K562 (cell line): ENCODE measurements around the gene BCL11A. TPM values are rescaled to one million over a fixed set of nuclear protein-coding genes. Genes with fewer than 3 reads are reported as not detected.

ENCODE experiments used
- ATAC-seq: fragments of 200-7000 bp; cut with Tn5 transposase; 3 replicates; pipeline ENCODE4 v1.9.1; 2020; ENCODE audit warnings: moderate library complexity
- BruUV-seq: library from RNA; stranded (reverse); fragments of 400-500 nt; replicated peaks from 2 replicates; lab custom pipeline; 2021; lab: Mats Ljungman, UMichigan
- CTCF ChIA-PET: fragments of 300-600 bp; formaldehyde crosslinking; extraction: SDS; loops from one replicate; lab custom pipeline; 2021; ENCODE audit warnings: low intra/inter-chr PET ratio; lab: Yijun Ruan, JAX
- POLR2A ChIA-PET: fragments of 300-600, 350-650 bp; sonication (Branson Sonifier 250); formaldehyde crosslinking; extraction: SDS; loops from one replicate; lab custom pipeline; 2021; ENCODE audit warnings: antibody characterized with exemption, inconsistent platforms; lab: Yijun Ruan, JAX
- DNase-seq, 4 experiments: peaks; one replicate each; pipeline versions ENCODE4 v3.0.0 to v3.0.0-alpha.2; 2011 to 2018; ENCODE audit warnings: low spot score in 3 of 4, mixed read lengths in 3 of 4; ENCODE audit errors: extremely low read depth in 1 of 4
- FAIRE-seq: peaks from 2 replicates; lab custom pipeline; 2011; peaks lifted over from hg19 to GRCh38; lab: Jason Lieb, UNC
- H2AFZ ChIP-seq: 2 replicates; pipeline ENCODE4 v1.6.0; 2011; ENCODE audit warnings: low read depth, low read length, control low read depth, inconsistent platforms
- H3K27ac ChIP-seq: fragments of 200-600 bp; 3 replicates; pipeline ENCODE4 v1.8.0; 2011; ENCODE audit warnings: low read depth, mild to moderate bottlenecking, control low read depth, inconsistent platforms, low read length, moderate library complexity, mixed read lengths; ENCODE audit errors: extremely low read depth
- H3K27me3 ChIP-seq, 2 experiments: fragments of 300-600 bp in 1 of 2; 2 replicates in 1 of 2; 3 replicates in 1 of 2; pipeline versions ENCODE4 v1.6.0 to v1.8.0; 2011; ENCODE audit warnings: inconsistent platforms in 2 of 2, low read length in 2 of 2, mild to moderate bottlenecking in 1 of 2, mixed read lengths in 1 of 2, moderate library complexity in 1 of 2; ENCODE audit not compliant: control insufficient read depth in 2 of 2, insufficient read depth in 2 of 2
- H3K36me3 ChIP-seq: fragments of 300-600 bp; 3 replicates; pipeline ENCODE4 v1.8.0; 2011; ENCODE audit warnings: mild to moderate bottlenecking, low read length, inconsistent platforms; ENCODE audit not compliant: control insufficient read depth, insufficient read depth
- H3K4me1 ChIP-seq, 2 experiments: fragments of 200-600 bp in 1 of 2; replicated peaks in 1 of 2; 2 replicates in 1 of 2; 3 replicates in 1 of 2; pipeline versions ENCODE4 v1.5.1 to v1.8.0; 2011; ENCODE audit warnings: inconsistent platforms in 2 of 2, low read length in 2 of 2, mild to moderate bottlenecking in 1 of 2, mixed read lengths in 1 of 2, moderate library complexity in 1 of 2; ENCODE audit not compliant: control insufficient read depth in 2 of 2, insufficient read depth in 2 of 2
- H3K4me2 ChIP-seq: 2 replicates; pipeline ENCODE4 v1.6.1; 2011; ENCODE audit warnings: low read length, control low read depth, inconsistent platforms, mixed read lengths; ENCODE audit not compliant: insufficient read depth
- H3K4me3 ChIP-seq: fragments of 200-600 bp; sonication (generic), shearing (Covaris generic); 2 replicates; pipeline ENCODE4 v1.5.1; 2016; ENCODE audit warnings: control low read depth, inconsistent platforms
- H3K79me2 ChIP-seq: fragments of 200-600 bp; 3 replicates; pipeline ENCODE4 v1.8.0; 2011; ENCODE audit warnings: low read length, inconsistent platforms; ENCODE audit not compliant: control insufficient read depth, insufficient read depth
- H3K9ac ChIP-seq, 2 experiments: 2 replicates each; pipeline versions ENCODE4 v1.6.0 to v1.6.1; 2011; ENCODE audit warnings: low read depth in 2 of 2, low read length in 2 of 2, control low read depth in 1 of 2, inconsistent platforms in 1 of 2, mild to moderate bottlenecking in 1 of 2, mixed read lengths in 1 of 2; ENCODE audit not compliant: insufficient read depth in 1 of 2
- H3K9me1 ChIP-seq: one replicate; pipeline ENCODE4 v1.6.0; 2011; ENCODE audit warnings: inconsistent platforms, mild to moderate bottlenecking, low read length, moderate library complexity; ENCODE audit not compliant: control insufficient read depth, insufficient read depth
- H3K9me3 ChIP-seq: replicated peaks from 2 replicates; pipeline ENCODE4 v1.5.1; 2011; ENCODE audit warnings: low read depth, low read length, inconsistent platforms; ENCODE audit not compliant: control insufficient read depth, insufficient read depth
- H4K20me1 ChIP-seq: replicated peaks from 2 replicates; pipeline ENCODE4 v1.6.1; 2011; ENCODE audit warnings: low read length, inconsistent platforms, mixed read lengths; ENCODE audit not compliant: control insufficient read depth, insufficient read depth
- DDX20 ChIP-seq: fragments of 450-650 bp; IDR thresholded peaks from 2 replicates; pipeline ENCODE4 v1.6.1; 2016; ENCODE audit warnings: missing genetic modification characterization, low read depth, mild to moderate bottlenecking, missing compliant biosample characterization, moderate library complexity
- DMBX1 ChIP-seq: fragments of 250-450 bp; sonication (Bioruptor Pico); IDR thresholded peaks from 2 replicates; pipeline ENCODE4 v1.8.0; 2022; ENCODE audit warnings: inconsistent platforms, mild to moderate bottlenecking, moderate library complexity, borderline replicate concordance
- FOXA1 ChIP-seq: fragments of 450-650 bp; IDR thresholded peaks from 2 replicates; pipeline ENCODE4 v1.6.1; 2016; ENCODE audit warnings: mild to moderate bottlenecking, borderline replicate concordance
- MTA3 ChIP-seq: fragments of 450-650 bp; formaldehyde crosslinking; IDR thresholded peaks from 2 replicates; pipeline ENCODE4 v1.6.1; 2017; ENCODE audit warnings: mild to moderate bottlenecking, borderline replicate concordance
- SMARCC2 ChIP-seq: fragments of 450-650 bp; IDR thresholded peaks from 2 replicates; pipeline ENCODE4 v1.6.1; 2017; ENCODE audit warnings: antibody characterized with exemption, moderate library complexity, mild to moderate bottlenecking, low read depth
- U2AF2 ChIP-seq: fragments of 200-400 bp; formaldehyde crosslinking; optimal IDR thresholded peaks from 2 replicates; pipeline ENCODE3; 2017; ENCODE audit warnings: low read depth, mild to moderate bottlenecking, low read length
- USF1 ChIP-seq: sonication (generic); formaldehyde crosslinking; IDR thresholded peaks from 2 replicates; pipeline ENCODE4 v1.9.0; 2022; ENCODE audit warnings: mild to moderate bottlenecking, missing genetic modification reagents
- ZBTB8A ChIP-seq: fragments of 450-650 bp; IDR thresholded peaks from 2 replicates; pipeline ENCODE4 v1.6.1; 2018; ENCODE audit warnings: mild to moderate bottlenecking, moderate library complexity; ENCODE audit not compliant: partially characterized antibody
- ZNF134 ChIP-seq: fragments of 250-450 bp; sonication (Bioruptor Pico); conservative IDR thresholded peaks from 2 replicates; pipeline ENCODE4 v1.4.0; 2020
- ZNF445 ChIP-seq: fragments of 250-450 bp; sonication (Bioruptor Pico); IDR thresholded peaks from 2 replicates; pipeline ENCODE4 v1.4.0; 2020; ENCODE audit warnings: low read depth, mild to moderate bottlenecking, moderate library complexity
- ZNF766 ChIP-seq: fragments of 200-800 bp; sonication (Bioruptor generic); conservative IDR thresholded peaks from 2 replicates; pipeline ENCODE4 v1.6.1; 2016; ENCODE audit warnings: missing genetic modification characterization, missing compliant biosample characterization
- WGBS: fragments of 100-300 bp; shearing (Covaris generic); methylation state at CpG from one replicate; pipeline ENCODE4 v1.1.6; 2016; ENCODE audit warnings: low coverage, mixed read lengths; ENCODE audit not compliant: insufficient coverage; ENCODE audit errors: missing lambda C conversion rate; 5-methylcytosine and 5-hydroxymethylcytosine counted together
- in situ Hi-C: fragments of 300-500 bp; cut with MboI; formaldehyde crosslinking; loops from 4 replicates; pipeline ENCODE4 v1.15.0; 2018; ENCODE audit warnings: inconsistent platforms, mixed read lengths
- intact Hi-C: fragments of 100-400 bp; cut with micrococcal nuclease; formaldehyde crosslinking; loops from 2 replicates; pipeline ENCODE4 v1.14.2; 2022
- polyA plus RNA-seq, 8 experiments: library from polyadenylated mRNA; depleted of rRNA in 4 of 8; stranded (reverse) in 5 of 8; unstranded in 3 of 8; fragments of >200 nt; fragmentation: Nextera tagmentation in 2 of 8; fragmentation: Illumina TruSeq in 1 of 8; extraction: Ambion mirVana in 2 of 8; extraction: Trizol in 1 of 8; gene quantifications; 2 replicates each; pipeline versions ENCODE4 v1.2.1 to v1.2.3, GENCODE V29; 2011 to 2014; ENCODE audit warnings: inconsistent platforms in 1 of 8, missing spikeins in 1 of 8
- total RNA-seq, 7 experiments: library from RNA; depleted of rRNA in 6 of 7; stranded (reverse); fragments of >200 nt in 6 of 7; fragmentation: Illumina TruSeq in 2 of 7; extraction: Trizol in 2 of 7; gene quantifications; 2 replicates each; pipeline versions ENCODE4 v1.2.1 to v1.2.3, GENCODE V29; 2011 to 2021; ENCODE audit warnings: low replicate concordance in 1 of 7
- TF ChIP-seq, protein P1 (sequence below): sonication (generic); formaldehyde crosslinking; IDR thresholded peaks from 2 replicates; pipeline ENCODE4 v1.8.0; 2022; ENCODE audit warnings: mild to moderate bottlenecking, missing genetic modification reagents, borderline replicate concordance

Gene BCL11A
- total and polyA plus RNA-seq, 9 of the 15 experiments (the other 6 are each of a cell fraction or from before 2014, with no cell fraction given) = 0.13 TPM; not detected in 8

DNA sequence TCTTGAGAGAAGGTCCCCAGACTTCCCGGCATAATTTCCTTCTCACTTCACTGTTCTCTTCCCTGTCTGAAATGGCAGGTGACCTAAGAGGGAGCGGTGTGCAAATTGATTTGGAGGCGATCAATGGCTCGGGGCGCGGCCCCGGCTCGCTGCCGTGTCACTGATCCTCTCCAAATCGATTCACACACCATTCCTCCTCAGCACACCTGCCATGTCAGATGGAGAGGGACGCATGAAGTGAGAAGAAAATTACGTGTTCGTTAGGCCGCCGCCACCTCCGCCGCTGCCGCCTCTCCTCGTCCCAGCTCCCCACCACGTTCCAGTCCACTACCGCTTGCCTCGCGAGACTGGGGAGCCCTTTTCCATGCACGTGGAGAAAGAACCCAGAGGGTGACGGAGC, 31.8 kb upstream of the BCL11A start:
- H2AFZ ChIP-seq = no peak overlapping the region
- no peak for ATAC-seq
- no peak overlapping the region for H3K9ac ChIP-seq
- peaks cover 9 to 31% of the 10 kb centered on the region in 2 experiments; a peak in 4 of 5 replicates for H3K27me3 ChIP-seq
- no peaks in the 10 kb centered on the region for H4K20me1 ChIP-seq
- BruUV-seq = no TSS peak
- H3K36me3 ChIP-seq = no peaks in the 10 kb centered on the region
- H3K4me1 ChIP-seq = peaks cover 0 to 7% of the 10 kb centered on the region in 2 experiments; a peak in 2 of 5 replicates
- in situ Hi-C loops (no loop called here), intact Hi-C loops (loop anchor here (10.0 kb wide), 1 partner anchor 1560 kb away; no protein-coding TSS in a partner anchor)
- H3K4me3 ChIP-seq = no peak overlapping the region
- no peak for TF ChIP-seq ZNF134 (CRISPR knock-in tag)
- TF ChIP-seq, protein P1, sequence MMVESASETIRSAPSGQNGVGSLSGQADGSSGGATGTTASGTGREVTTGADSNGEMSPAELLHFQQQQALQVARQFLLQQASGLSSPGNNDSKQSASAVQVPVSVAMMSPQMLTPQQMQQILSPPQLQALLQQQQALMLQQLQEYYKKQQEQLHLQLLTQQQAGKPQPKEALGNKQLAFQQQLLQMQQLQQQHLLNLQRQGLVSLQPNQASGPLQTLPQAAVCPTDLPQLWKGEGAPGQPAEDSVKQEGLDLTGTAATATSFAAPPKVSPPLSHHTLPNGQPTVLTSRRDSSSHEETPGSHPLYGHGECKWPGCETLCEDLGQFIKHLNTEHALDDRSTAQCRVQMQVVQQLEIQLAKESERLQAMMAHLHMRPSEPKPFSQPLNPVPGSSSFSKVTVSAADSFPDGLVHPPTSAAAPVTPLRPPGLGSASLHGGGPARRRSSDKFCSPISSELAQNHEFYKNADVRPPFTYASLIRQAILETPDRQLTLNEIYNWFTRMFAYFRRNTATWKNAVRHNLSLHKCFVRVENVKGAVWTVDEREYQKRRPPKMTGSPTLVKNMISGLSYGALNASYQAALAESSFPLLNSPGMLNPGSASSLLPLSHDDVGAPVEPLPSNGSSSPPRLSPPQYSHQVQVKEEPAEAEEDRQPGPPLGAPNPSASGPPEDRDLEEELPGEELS (CRISPR knock-in tag) = no peak
- no peak for TF ChIP-seq ZNF445 (CRISPR knock-in tag)
- no peak for TF ChIP-seq ZBTB8A
- TF ChIP-seq FOXA1 = no peak
- no peak for TF ChIP-seq U2AF2
- no peak for TF ChIP-seq DDX20 (tag)
- no peak for TF ChIP-seq SMARCC2
- no peak for TF ChIP-seq MTA3
- no peak for TF ChIP-seq ZNF766 (CRISPR knock-in tag)
- no peak for TF ChIP-seq USF1
- TF ChIP-seq DMBX1 (CRISPR knock-in tag) = no peak
- H3K27ac ChIP-seq = no peak overlapping the region
- WGBS = 3% methylated on average over 25 of the region's 25 CpGs
- POLR2A ChIA-PET = no interaction called here
- H3K4me2 ChIP-seq = no peak overlapping the region
- no peak for DNase-seq
- no peaks in the 10 kb centered on the region for H3K79me2 ChIP-seq
- CTCF ChIA-PET = no interaction called here
- FAIRE-seq = no peak
- no peaks in the 10 kb centered on the region for H3K9me1 ChIP-seq
- H3K9me3 ChIP-seq = no peaks in the 10 kb centered on the region
